ENCODE data around the gene CCL8.

CCL8 gene

DNA sequence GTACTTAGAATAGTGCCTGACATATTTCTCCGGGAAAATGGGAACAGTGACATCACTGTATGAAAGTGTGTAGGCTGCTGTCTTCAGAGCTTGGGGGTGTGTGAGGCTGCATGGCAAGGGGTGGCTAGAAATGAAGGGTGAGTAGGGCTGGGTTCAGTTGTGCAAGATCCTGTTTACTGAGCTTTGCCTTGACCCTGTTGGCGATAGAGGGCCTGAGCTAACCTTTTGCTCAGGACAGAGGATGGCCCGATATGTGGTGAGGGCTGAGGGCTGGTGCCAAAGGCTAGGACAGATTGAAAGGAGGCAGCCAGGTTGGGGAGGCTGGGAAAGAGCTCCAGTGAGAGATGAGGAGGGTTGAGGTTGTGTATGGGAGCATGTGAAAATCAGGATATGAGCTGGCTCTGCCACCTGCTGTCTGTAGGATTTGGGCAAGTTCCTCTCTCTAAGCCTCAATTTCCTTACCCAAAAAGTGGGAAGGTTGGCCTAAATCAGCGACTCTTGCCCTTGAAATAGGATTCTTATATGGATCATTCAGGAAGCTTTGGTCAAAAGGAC, 49.8 kb downstream of the CCL8 start:
- DNase-seq = no peak

DNA sequence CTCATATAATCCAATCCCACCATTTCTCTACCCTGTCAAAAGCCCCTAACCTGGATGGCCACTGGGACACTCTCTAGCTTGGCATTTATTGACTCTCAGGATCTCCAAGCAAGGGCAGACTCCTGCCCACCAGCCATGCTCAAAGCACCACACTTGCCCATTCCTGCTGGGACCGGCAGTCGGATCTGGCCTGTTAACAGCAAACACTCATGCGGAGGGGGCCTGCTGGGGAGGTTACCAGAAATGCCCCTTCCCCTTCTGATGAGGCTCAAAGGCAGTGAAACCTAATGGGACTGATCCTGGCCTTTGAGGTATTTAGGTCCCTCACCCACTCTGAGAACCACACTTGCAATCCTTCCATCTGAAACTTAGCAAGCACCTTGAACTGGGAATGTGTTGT, 50.3 kb downstream of the CCL8 start:
- no peak for DNase-seq

DNA sequence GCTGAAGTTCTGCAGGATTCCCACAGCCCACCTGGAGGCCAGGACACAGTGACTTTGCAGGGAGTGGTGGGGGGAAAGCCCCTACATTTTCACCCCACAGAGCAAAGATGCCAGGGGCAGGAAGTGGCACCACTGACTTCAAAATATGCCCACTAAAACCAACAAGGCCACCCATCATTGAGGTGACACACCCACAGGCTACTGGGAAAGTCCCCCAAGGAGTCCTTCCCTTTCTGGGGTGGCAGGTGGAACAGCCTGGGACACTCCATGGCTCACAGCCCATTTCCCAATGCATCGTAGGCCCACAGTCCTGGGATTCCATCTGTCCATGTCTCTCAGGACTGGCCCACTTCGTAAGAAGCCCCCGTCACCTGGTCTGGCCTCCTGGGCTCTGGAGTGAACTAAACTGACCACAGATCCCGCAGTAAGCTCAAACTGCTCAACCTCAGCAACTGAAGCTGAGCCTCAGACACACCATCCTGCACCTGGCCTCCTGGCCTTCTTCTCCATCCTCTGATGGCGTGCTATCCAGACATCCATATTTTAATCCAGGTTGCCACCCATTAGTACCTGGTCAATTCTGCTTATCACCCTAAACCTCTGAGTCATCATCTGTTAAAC, 51.3 kb downstream of the CCL8 start:
- no peak for DNase-seq

DNA sequence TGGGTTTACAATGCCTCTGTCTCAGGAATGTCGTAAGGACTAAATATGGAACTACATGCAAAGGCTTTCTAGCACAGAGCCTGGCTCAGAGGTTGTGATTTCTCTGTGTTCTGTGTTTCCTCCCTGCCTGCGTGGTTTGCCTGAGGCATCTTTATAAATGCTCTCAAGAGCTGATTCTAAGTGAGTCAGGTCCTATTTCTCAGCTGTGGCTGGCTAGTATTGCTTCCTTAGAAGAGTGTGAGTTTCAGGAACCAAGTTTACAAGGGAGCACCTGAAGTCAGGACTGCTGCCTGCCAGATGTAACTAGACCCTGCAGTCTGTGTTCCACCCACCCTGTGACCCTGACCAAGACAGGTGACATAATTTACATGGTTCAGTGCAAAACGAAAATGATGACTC, 51.8 kb downstream of the CCL8 start:
- DNase-seq = no peak
